ENCODE results near the gene EPHA4. TPM values are rescaled to one million over a fixed set of nuclear protein-coding genes. Genes with fewer than 3 reads are reported as not detected.

The EPHA4 gene
- total RNA-seq, 4 donors from 2014 or later, result 38.9 to 98.9 (median 68.0) TPM

GRCh38 chr2:221602938-221603337 lies 30.8 kb upstream of the EPHA4 start:
- Histone ChIP-seq H3K4me3 (replicated peaks in 1 of 3) (no peak overlapping the region), H3K4me1 (no peaks in the 10 kb centered on the region), H3K27ac (no peak overlapping the region), H3K9me3 (no peaks in the 10 kb centered on the region), H3K36me3 (no peaks in the 10 kb centered on the region), H3K27me3 (no peaks in the 10 kb centered on the region)
- no peak for DNase-seq
- intact Hi-C loops (cut with DNase I), result no loop called here
- TF ChIP-seq CTCF (IDR thresholded peaks at IDR 0.05) (no peak), POLR2A (IDR thresholded peaks at IDR 0.05) (no peak)
- WGBS, 2 donors, result 84 to 89% methylated on average over 1 of the region's 1 CpG

GRCh38 chr2:221601376-221601775 lies 29.3 kb upstream of the EPHA4 start:
- WGBS, 2 donors, result 81 to 85% methylated on average over 3 of the region's 3 CpGs
- Histone ChIP-seq H3K9me3 (no peaks in the 10 kb centered on the region), H3K36me3 (no peaks in the 10 kb centered on the region), H3K4me3 (replicated peaks in 1 of 3) (no peak overlapping the region), H3K4me1 (no peaks in the 10 kb centered on the region), H3K27me3 (no peaks in the 10 kb centered on the region), H3K27ac (no peak overlapping the region)
- intact Hi-C loops (cut with DNase I), result no loop called here
- TF ChIP-seq POLR2A (IDR thresholded peaks at IDR 0.05), result no peak
- no peak for TF ChIP-seq CTCF (IDR thresholded peaks at IDR 0.05)
- no peak for DNase-seq

GRCh38 chr2:221600388-221600787 lies 28.3 kb upstream of the EPHA4 start:
- no peak overlapping the region for H3K27ac ChIP-seq
- TF ChIP-seq CTCF (IDR thresholded peaks at IDR 0.05), result no peak
- no peak for TF ChIP-seq POLR2A (IDR thresholded peaks at IDR 0.05)
- no peaks in the 10 kb centered on the region for H3K27me3 ChIP-seq
- no peak for DNase-seq
- WGBS, 2 donors, result 90 to 95% methylated on average over 5 of the region's 5 CpGs
- no peaks in the 10 kb centered on the region for H3K9me3 ChIP-seq
- intact Hi-C loops (cut with DNase I), result no loop called here
- no peaks in the 10 kb centered on the region for H3K36me3 ChIP-seq
- H3K4me3 ChIP-seq (replicated peaks in 1 of 3), result no peak overlapping the region
- H3K4me1 ChIP-seq, result no peaks in the 10 kb centered on the region

- H3K36me3 ChIP-seq, result no peaks in the 10 kb centered on the region
- intact Hi-C loops (cut with DNase I), result no loop called here
- H3K27me3 ChIP-seq, result no peaks in the 10 kb centered on the region
- H3K27ac ChIP-seq, result no peak overlapping the region
- H3K4me3 ChIP-seq (replicated peaks in 1 of 3), result no peak overlapping the region
- no peaks in the 10 kb centered on the region for H3K9me3 ChIP-seq
- TF ChIP-seq CTCF (IDR thresholded peaks at IDR 0.05), result no peak
- no peak for TF ChIP-seq POLR2A (IDR thresholded peaks at IDR 0.05)
- 67 to 68% methylated on average over 3 of the region's 3 CpGs for WGBS, 2 donors
- DNase-seq, result no peak
- H3K4me1 ChIP-seq, result no peaks in the 10 kb centered on the region
Measured at GRCh38 chr2:221596192-221596591, 24.1 kb upstream of the EPHA4 start.

GRCh38 chr2:221590861-221591365 lies 18.8 kb upstream of the EPHA4 start:
- Histone ChIP-seq H3K4me3 (replicated peaks in 1 of 3) (no peak overlapping the region), H3K36me3 (no peaks in the 10 kb centered on the region), H3K27ac (no peak overlapping the region), H3K4me1 (no peaks in the 10 kb centered on the region), H3K9me3 (no peaks in the 10 kb centered on the region), H3K27me3 (no peaks in the 10 kb centered on the region)
- intact Hi-C loops (cut with DNase I), result no loop called here
- TF ChIP-seq POLR2A (IDR thresholded peaks at IDR 0.05) (no peak), CTCF (IDR thresholded peaks at IDR 0.05) (no peak)
- no peak for DNase-seq
- 80 to 88% methylated on average over 4 of the region's 4 CpGs for WGBS, 2 donors

All from thyroid gland (tissue), 4 donors.